ENCODE results near the gene VASP. TPM values are rescaled to one million over a fixed set of nuclear protein-coding genes. Genes with fewer than 3 reads are reported as not detected.

Gene VASP
- total and polyA plus RNA-seq, 10 donors: 146 to 386 (median 199) TPM

GRCh38 chr19:45468803-45469131 lies 38.5 kb upstream of the VASP start:
- 0 to 2% (median 1%) methylated on average over 17 to 19 of the region's 19 CpGs for WGBS, 5 donors
- H3K27me3 ChIP-seq (replicated peaks in 1 of 7): peaks cover 0 to 55% (median 10%) of the 10 kb centered on the region in 7 donors
- no peak for DNase-seq
- intact Hi-C loops (cut with DNase I; ENCODE audit: low total_unique reads): no loop called here
- no peaks in the 10 kb centered on the region for H3K9me3 ChIP-seq
- TF ChIP-seq POLR2AphosphoS5 (IDR thresholded peaks at IDR 0.05): no peak
- TF ChIP-seq POLR2A (IDR thresholded peaks at IDR 0.05): no peak
- TF ChIP-seq CTCF (IDR thresholded peaks at IDR 0.05 in 8 of 11, conservative IDR thresholded peaks at IDR 0.05 in 3 of 11): no peak
- no peaks in the 10 kb centered on the region for H3K36me3 ChIP-seq
- peak overlapping the region; percentile 57 to 81 (median 66) for H3K4me3 ChIP-seq
- peaks cover 24 to 67% (median 47%) of the 10 kb centered on the region in 6 donors for H3K4me1 ChIP-seq
- peak overlapping the region; percentile 83 to 98 (median 93) for H3K27ac ChIP-seq

- H3K4me3 ChIP-seq: peak overlapping the region; percentile 57 to 81 (median 66)
- peaks cover 0 to 61% (median 15%) of the 10 kb centered on the region in 7 donors for H3K27me3 ChIP-seq (replicated peaks in 1 of 7)
- TF ChIP-seq POLR2AphosphoS5 (IDR thresholded peaks at IDR 0.05) (peak; percentile 89 to 92 (median 90)), CTCF (IDR thresholded peaks at IDR 0.05 in 8 of 11, conservative IDR thresholded peaks at IDR 0.05 in 3 of 11) (peak in 3 of 11 experiments; percentile 17 to 34 (median 31)), POLR2A (IDR thresholded peaks at IDR 0.05) (peak in 2 of 3 donors; percentile 36 to 71)
- intact Hi-C loops (cut with DNase I; ENCODE audit: low total_unique reads): no loop called here
- no peaks in the 10 kb centered on the region for H3K36me3 ChIP-seq
- H3K9me3 ChIP-seq: no peaks in the 10 kb centered on the region
- DNase-seq: peak; percentile 97
- 0 to 1% (median 0%) methylated on average over 24 to 66 of the region's 66 CpGs for WGBS, 5 donors
- peak overlapping the region; percentile 83 to 98 (median 93) for H3K27ac ChIP-seq
- peaks cover 24 to 67% (median 47%) of the 10 kb centered on the region in 6 donors for H3K4me1 ChIP-seq
Measured at GRCh38 chr19:45469132-45469944, 37.9 kb upstream of the VASP start.

GRCh38 chr19:45469945-45470761 lies 37.1 kb upstream of the VASP start:
- no peaks in the 10 kb centered on the region for H3K9me3 ChIP-seq
- TF ChIP-seq POLR2AphosphoS5 (IDR thresholded peaks at IDR 0.05): no peak
- peak in 1 of 3 donors; percentile 10 for TF ChIP-seq POLR2A (IDR thresholded peaks at IDR 0.05)
- peaks cover 24 to 71% (median 47%) of the 10 kb centered on the region in 6 donors for H3K4me1 ChIP-seq
- WGBS, 5 donors: 37 to 45% (median 41%) methylated on average over 32 to 33 of the region's 33 CpGs
- peak overlapping the region; percentile 57 to 81 (median 66) for H3K4me3 ChIP-seq
- intact Hi-C loops (cut with DNase I; ENCODE audit: low total_unique reads): no loop called here
- H3K27ac ChIP-seq: peak overlapping the region; percentile 83 to 98 (median 93)
- H3K36me3 ChIP-seq: no peaks in the 10 kb centered on the region
- H3K27me3 ChIP-seq (replicated peaks in 1 of 7): peaks cover 0 to 65% (median 16%) of the 10 kb centered on the region in 7 donors
- peak; percentile 84 for DNase-seq

- 90 to 94% (median 92%) methylated on average over 14 to 15 of the region's 15 CpGs for WGBS, 5 donors
- DNase-seq: no peak
- Histone ChIP-seq H3K27ac (peak overlapping the region in 3 of 8 donors; percentile 93 to 98 (median 95)), H3K4me1 (peaks cover 24 to 75% (median 47%) of the 10 kb centered on the region in 6 donors), H3K36me3 (no peaks in the 10 kb centered on the region), H3K4me3 (peak overlapping the region in 1 of 8 donors; percentile 81), H3K9me3 (no peaks in the 10 kb centered on the region), H3K27me3 (replicated peaks in 1 of 7) (peaks cover 0 to 62% (median 16%) of the 10 kb centered on the region in 7 donors)
- TF ChIP-seq POLR2A (IDR thresholded peaks at IDR 0.05) (no peak), POLR2AphosphoS5 (IDR thresholded peaks at IDR 0.05) (no peak), CTCF (IDR thresholded peaks at IDR 0.05 in 8 of 11, conservative IDR thresholded peaks at IDR 0.05 in 3 of 11) (no peak)
- intact Hi-C loops (cut with DNase I; ENCODE audit: low total_unique reads): no loop called here
Measured at GRCh38 chr19:45470762-45471081, 36.6 kb upstream of the VASP start.

Data from spleen (tissue), 11 donors.